GM19324 (cell line): Measurements from ENCODE around the gene ZNF749.

Experiments used
- ATAC-seq: cut with Tn5 transposase; IDR thresholded peaks from one replicate; pipeline ENCODE4 v1.9.1; 2021; ENCODE audit warnings: mild to moderate bottlenecking, moderate library complexity; ENCODE audit not compliant: unreplicated experiment, low FRiP score

Gene ZNF749

DNA sequence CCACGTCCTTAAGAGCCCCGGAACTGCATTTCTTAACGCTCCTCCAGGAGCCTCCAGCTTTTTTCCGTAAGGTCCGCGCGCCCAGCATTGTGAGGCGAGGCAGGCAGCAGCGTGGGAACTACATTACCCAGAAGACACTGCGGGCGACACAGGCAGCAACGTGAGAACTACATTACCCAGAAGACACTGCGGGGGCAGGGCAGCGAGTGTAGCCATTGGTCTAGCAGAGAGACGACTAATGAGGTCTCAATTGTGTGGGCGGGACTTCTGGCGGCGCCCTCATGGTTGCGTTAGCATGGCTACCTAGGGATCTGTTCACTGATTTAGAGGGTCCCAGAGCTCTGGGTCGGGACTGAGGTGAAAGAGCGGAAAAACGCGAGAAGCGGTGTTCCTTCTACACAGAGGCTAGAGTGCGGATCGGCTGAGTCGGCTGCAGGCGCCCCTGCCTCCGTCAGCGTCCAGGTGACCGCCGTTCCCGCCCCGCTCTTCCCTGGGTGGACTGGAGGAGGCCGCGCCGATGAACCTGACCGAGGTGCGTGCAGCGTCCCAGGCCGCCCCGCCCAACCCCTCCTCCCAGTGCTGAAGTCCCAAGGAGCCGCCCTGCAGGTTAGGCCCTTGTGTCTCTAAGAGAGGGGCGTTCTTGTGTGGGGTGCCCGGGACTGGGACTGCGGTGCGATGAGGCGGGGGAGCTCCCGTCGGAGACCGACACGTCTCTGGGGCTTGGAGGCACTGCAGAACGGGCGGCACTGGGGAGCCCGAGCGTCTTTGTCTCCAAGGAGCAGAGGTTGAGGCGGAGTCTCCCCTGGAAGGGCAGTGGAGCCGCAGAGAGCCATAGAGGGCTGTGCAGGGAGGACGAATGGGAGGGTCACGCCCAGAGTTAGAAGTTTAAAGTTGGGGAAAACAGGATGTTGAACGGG lies at the start of gene ZNF749:
ZNF749 (plus strand) TSS at position 264 of the 917 bp plus-strand sequence; CDS start at position 518, 254 bp downstream.
- ATAC-seq, result peak; percentile 99

DNA sequence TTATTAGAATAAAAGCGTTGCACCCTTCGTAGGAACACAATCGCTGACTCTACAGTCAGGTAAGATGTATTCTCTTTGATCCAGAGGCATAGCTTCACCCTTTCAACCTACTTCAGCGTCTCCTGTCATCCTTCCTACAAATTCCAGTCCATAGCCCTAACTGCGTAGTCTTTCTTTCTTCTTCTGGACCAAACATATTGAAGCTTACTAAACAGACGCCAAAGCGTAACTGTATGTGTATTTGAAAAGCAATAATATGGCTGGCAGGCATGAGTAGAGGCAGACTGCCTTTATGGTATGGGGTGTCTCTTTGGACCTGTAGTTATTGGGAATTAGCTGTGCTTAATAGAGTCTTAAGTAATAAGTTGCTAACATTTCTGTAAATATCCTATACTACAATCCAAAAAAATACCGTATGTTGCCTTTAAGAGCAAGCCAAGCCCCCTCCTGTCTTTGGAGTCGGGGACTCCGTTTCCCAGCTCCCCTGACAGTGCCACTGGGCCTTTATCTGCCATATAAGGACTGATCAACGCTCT lies 45.9 kb upstream of the ZNF749 start:
- peak; percentile 16 for ATAC-seq

GRCh38 chr19:57389730-57390598 lies 45.2 kb upstream of the ZNF749 start, which contains the start of gene ZNF548:
Gene ZNF548 (plus strand): TSS chr19:57389854. CDS start chr19:57390100, 246 bp downstream.
- ATAC-seq, result peak; percentile 99

GRCh38 chr19:57395710-57396109 lies 39.4 kb upstream of the ZNF749 start:
- no peak for ATAC-seq

DNA sequence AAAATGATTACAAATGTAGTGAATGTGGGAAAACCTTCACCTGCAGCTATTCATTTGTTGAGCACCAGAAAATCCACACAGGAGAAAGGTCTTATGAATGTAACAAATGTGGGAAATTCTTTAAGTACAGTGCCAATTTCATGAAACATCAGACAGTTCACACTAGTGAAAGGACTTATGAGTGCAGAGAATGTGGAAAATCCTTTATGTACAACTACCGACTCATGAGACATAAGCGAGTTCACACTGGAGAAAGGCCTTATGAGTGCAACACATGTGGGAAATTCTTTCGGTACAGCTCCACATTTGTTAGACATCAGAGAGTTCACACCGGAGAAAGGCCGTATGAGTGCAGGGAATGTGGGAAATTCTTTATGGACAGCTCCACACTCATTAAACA lies 36.3 kb upstream of the ZNF749 start:
- ATAC-seq, result no peak

DNA sequence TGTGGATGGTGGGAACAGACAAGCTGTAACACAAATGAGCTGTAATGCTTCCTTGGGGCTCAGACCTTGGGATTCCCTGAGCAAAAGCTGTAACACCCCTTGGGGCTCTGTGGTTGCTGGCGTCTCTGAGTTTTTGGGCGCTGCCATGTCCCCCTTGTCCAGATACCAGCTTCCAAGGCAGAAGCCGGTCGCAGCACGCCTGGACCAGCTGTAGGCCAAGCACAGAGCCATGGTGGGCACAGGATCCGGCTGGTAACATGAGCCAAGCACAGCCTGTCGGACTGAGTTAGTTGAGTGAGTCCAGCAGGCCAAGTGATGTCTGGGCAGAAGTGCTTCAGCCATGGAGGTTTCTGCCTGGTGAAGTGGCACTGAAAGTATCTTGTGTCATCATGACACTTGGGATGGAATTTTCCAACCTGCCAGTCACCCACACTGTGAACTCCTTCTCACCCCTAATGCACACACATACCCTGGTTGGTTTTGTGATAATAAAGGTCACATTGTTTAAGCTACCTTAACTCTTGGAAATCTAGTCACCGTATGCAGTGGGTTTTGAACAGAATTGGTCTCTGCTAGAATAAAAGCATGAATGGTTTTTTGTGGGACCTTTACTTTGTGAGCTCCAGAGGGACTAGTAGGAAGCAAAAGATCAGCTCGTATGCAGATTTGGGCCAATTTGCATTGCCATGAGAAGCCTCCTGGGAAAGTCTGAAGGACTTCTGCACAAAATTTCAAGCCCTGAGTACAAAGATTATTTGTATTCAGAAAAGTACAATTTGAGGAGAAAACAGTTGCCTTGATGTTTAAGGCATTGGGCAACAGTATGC lies 31.2 kb upstream of the ZNF749 start:
- no peak for ATAC-seq

- ATAC-seq, result no peak
These were observed 28.5 kb upstream of the ZNF749 start for GRCh38 chr19:57406516-57407123.

DNA sequence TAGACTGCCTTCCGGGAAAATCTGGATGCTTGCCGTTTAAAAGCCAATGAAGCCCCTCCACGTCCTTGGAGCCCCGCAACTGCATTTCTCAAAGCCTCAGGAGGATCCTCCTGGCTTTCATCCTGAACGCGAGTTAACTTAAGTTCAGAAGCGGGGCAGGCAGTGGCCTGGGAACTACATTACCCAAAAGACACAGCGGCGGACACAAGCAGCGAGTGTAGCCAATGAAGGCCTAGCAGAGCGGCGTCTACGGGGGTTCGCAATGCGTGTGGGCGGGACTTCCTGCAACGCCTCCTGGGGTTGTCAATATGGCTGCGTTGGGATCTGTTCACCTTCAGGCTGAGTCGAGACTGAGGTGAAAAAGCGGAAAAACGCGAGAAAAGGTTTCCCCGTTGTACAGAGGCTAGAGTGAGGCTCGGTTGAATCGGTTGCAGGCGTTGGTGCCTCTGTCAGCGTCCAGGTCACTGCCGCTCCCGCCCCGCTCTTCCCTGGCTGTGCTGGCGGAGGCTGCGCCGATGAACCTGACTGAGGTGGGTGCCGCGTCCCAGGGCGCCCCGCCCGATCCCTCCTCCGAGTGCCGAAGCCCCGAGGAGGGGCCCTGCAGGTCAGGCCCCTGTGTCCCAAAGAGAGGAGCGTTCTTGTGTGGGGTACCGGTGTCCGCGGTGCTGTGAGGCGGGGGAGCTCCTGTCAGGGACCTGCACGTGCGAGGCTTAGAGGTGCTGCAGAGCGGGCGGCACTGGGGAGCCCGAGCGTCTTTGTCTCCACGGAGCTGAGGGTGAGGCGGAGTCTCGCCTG lies 24.1 kb upstream of the ZNF749 start, which contains the start of gene ZNF17:
ZNF17 (plus strand) TSS at position 285 of the 795 bp plus-strand sequence. CDS start 2,455 bp downstream, outside the sequence.
- ATAC-seq, result peak; percentile 95

DNA sequence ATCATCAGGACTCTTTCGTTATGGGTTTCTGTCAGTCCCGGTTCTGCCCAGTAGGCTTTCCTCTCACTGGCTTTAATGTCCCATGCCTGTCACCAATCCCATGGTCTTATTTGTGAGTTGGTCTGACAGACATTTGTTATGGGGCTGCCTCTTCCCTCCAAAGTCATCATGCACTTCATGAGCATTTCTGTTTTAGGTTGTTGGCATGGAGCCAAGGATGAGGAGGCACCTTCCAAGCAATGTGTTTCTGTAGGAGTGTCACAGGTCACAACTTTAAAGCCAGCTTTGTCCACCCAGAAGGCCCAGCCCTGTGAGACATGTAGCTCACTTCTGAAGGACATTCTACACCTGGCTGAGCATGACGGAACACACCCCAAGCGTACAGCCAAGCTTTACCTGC lies 15.7 kb upstream of the ZNF749 start:
- no peak for ATAC-seq

GRCh38 chr19:57421037-57421436 lies 14.1 kb upstream of the ZNF749 start:
- ATAC-seq, result no peak

- ATAC-seq, result peak; percentile 16
These were observed 601 bp upstream of the ZNF749 start for GRCh38 chr19:57434386-57435061.

DNA sequence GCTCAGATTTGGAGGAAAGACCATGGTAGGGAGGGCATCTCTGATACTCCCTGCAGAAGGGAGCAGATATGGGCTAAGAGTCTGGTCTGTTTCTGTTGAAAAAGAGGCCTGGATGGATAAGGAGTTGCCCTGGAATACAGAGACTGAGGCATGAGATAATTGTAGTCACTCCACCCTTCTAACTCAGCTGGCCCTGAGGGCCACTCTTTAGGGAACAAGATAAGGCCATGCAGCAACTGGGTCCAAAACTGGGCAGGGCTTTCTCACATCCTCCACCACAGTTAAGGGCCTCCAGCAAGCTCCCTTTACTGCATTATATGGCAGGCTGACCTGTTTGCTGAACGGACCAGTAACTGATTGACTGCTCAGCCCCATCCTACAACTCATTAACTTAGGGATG lies 1.3 kb downstream of the ZNF749 start:
- ATAC-seq, result no peak

GRCh38 chr19:57437931-57438330 lies 2.8 kb downstream of the ZNF749 start:
- no peak for ATAC-seq

GRCh38 chr19:57438925-57439324 lies 3.8 kb downstream of the ZNF749 start:
- no peak for ATAC-seq

DNA sequence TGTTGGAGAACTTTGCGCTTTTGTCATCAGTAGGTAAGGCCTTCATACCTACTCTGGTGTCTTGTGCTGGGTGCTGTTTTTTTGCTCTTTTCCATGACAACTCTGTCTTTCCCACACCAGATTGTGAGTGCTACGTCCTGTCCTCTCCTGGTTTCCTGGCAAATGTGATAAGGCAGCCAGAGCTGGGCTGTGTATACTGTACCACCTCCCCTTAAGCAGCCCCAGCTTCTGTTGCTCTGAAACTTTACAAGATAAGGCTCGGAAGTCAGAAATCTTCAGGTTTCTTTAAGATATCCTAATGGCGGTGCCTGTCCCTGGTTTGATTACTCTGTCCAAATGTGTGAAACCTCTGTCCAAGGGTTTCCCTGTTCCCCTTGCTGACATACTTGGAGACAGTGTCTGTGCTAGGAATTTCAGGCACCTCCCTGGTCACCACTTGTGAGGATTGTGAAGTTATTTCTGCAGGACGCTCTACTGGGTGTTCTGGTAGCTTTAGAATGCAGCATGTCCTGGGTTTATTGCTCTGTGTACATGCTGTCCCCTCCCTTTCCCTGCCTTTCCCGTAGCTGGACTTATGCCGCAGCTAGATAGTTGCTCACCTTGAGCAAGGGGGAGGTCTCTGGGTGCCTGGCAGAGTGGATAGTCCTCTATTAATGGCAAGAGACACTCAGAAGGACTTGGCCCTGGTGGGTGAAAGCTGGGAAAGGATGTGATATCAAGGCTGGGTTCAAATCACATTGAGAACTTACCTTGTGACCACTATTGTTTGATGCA lies 7.0 kb downstream of the ZNF749 start:
- ATAC-seq, result no peak

GRCh38 chr19:57443121-57443696 lies 8.1 kb downstream of the ZNF749 start:
- no peak for ATAC-seq

DNA sequence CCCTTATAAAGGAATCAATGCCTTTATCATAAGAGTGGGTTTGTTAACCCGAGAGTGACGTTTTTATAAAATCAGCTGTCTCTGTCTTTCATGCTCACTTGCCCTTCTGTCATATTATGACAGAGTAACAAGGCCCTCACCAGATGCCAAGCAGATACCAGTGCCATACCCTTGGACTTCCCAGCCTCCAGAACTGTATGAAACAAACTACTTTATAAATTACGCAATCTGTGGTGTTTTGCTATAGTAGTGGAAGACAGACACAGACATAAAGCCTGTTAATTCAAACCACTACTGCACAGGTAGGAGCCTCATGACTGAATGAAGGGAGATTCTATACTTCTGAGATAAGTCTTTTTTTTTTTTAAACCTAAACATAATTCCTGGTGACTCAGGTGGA lies 17.2 kb downstream of the ZNF749 start:
- ATAC-seq, result no peak
